SK-N-SH (cell line): ENCODE data around the gene ADNP2. TPM values are rescaled to one million over a fixed set of nuclear protein-coding genes. Genes with fewer than 3 reads are reported as not detected.

Experiments used
- CTCF ChIA-PET: fragments of 300-600, 350-600 bp; formaldehyde crosslinking; extraction: SDS; loops from one replicate; lab custom pipeline; 2021; lab: Yijun Ruan, JAX
- POLR2A ChIA-PET: fragments of 350-600 bp; sonication (Branson Sonifier 250); formaldehyde crosslinking; extraction: SDS; loops from one replicate; lab custom pipeline; 2020; ENCODE audit warnings: antibody characterized with exemption, inconsistent platforms; lab: Yijun Ruan, JAX
- DNase-seq: peaks from one replicate; pipeline ENCODE4 v3.0.0; 2012
- H2AFZ ChIP-seq: fragments of 200-600 bp; sonication (generic); 2 replicates; pipeline ENCODE4 v1.8.1; 2016; ENCODE audit warnings: antibody characterized with exemption, mild to moderate bottlenecking, low read depth
- H3F3A ChIP-seq: fragments of 200-600 bp; sonication (generic); replicated peaks from 2 replicates; pipeline ENCODE3; 2016; ENCODE audit warnings: antibody characterized with exemption, mild to moderate bottlenecking; ENCODE audit not compliant: insufficient read depth
- H3K27ac ChIP-seq, 2 experiments: fragments of 200-500 bp in 1 of 2; fragments of 200-600 bp in 1 of 2; sonication (Bioruptor generic) in 1 of 2; sonication (generic), shearing (Covaris generic) in 1 of 2; 2 replicates each; pipeline versions ENCODE4 v1.5.1 to v1.6.1; 2014 to 2016; ENCODE audit warnings: low read depth in 2 of 2, inconsistent platforms in 1 of 2, low read length in 1 of 2, mild to moderate bottlenecking in 1 of 2, mixed read lengths in 1 of 2
- H3K27me3 ChIP-seq: fragments of 200-600 bp; sonication (generic), shearing (Covaris generic); 2 replicates; pipeline ENCODE4 v1.6.1; 2016; ENCODE audit warnings: mixed run types; ENCODE audit not compliant: insufficient read depth
- H3K36me3 ChIP-seq, 2 experiments: fragments of 200-500 bp in 1 of 2; fragments of 200-600 bp in 1 of 2; sonication (Bioruptor generic) in 1 of 2; sonication (generic) in 1 of 2; replicated peaks in 1 of 2; 2 replicates each; pipeline versions ENCODE3 to v1.5.1; 2014 to 2016; ENCODE audit warnings: low read length in 1 of 2, mild to moderate bottlenecking in 1 of 2; ENCODE audit not compliant: insufficient read depth in 2 of 2, control insufficient read depth in 1 of 2
- H3K4me1 ChIP-seq, 2 experiments: fragments of 200-500 bp in 1 of 2; fragments of 200-600 bp in 1 of 2; sonication (Bioruptor generic) in 1 of 2; sonication (generic), shearing (Covaris generic) in 1 of 2; 2 replicates each; pipeline versions ENCODE4 v1.5.1 to v1.6.1; 2014 to 2016; ENCODE audit warnings: low read depth in 1 of 2, low read length in 1 of 2, mixed run types in 1 of 2; ENCODE audit not compliant: insufficient read depth in 2 of 2, control insufficient read depth in 1 of 2
- H3K4me2 ChIP-seq: fragments of 200-600 bp; sonication (generic), shearing (Covaris generic); 2 replicates; pipeline ENCODE4 v1.6.1; 2017; ENCODE audit warnings: mixed run types
- H3K4me3 ChIP-seq, 2 experiments: fragments of 200-500 bp in 1 of 2; fragments of 200-600 bp in 1 of 2; sonication (Bioruptor generic) in 1 of 2; sonication (generic), shearing (Covaris generic) in 1 of 2; 2 replicates each; pipeline versions ENCODE4 v1.5.1 to v1.8.1; 2014 to 2016; ENCODE audit warnings: low read depth in 2 of 2, inconsistent platforms in 1 of 2, low read length in 1 of 2, mild to moderate bottlenecking in 1 of 2, mixed read lengths in 1 of 2, moderate library complexity in 1 of 2
- H3K79me2 ChIP-seq: fragments of 200-600 bp; sonication (generic); 2 replicates; pipeline ENCODE4 v1.8.1; 2017; ENCODE audit warnings: mild to moderate bottlenecking; ENCODE audit not compliant: insufficient read depth
- H3K9ac ChIP-seq: fragments of 200-600 bp; sonication (generic); 2 replicates; pipeline ENCODE4 v1.6.1; 2017; ENCODE audit warnings: mixed run types
- H3K9me2 ChIP-seq: fragments of 200-600 bp; sonication (generic); 2 replicates; pipeline ENCODE4 v1.6.1; 2017; ENCODE audit warnings: mixed run types
- H3K9me3 ChIP-seq: fragments of 200-600 bp; sonication (generic); 2 replicates; pipeline ENCODE4 v1.6.1; 2017; ENCODE audit warnings: mixed run types, mild to moderate bottlenecking, moderate library complexity
- H4K20me1 ChIP-seq: fragments of 200-600 bp; sonication (generic); 2 replicates; pipeline ENCODE4 v1.6.1; 2017; ENCODE audit warnings: mild to moderate bottlenecking, mixed run types; ENCODE audit not compliant: insufficient read depth
- CHD2 ChIP-seq: fragments of 150-350 bp; IDR thresholded peaks from 2 replicates; pipeline ENCODE4 v1.6.1; 2018; ENCODE audit warnings: low read length; ENCODE audit not compliant: partially characterized antibody
- ELF1 ChIP-seq: IDR thresholded peaks from 2 replicates; pipeline ENCODE4 v1.4.0; 2012
- EP300 ChIP-seq, 2 experiments: IDR thresholded peaks; 2 replicates each; pipeline versions ENCODE4 v1.4.0 to v1.6.1; 2012; ENCODE audit warnings: borderline replicate concordance in 1 of 2, low read depth in 1 of 2, low read length in 1 of 2
- FOSL2 ChIP-seq: IDR thresholded peaks from 2 replicates; pipeline ENCODE4 v1.4.0; 2012; ENCODE audit warnings: low read depth, mild to moderate bottlenecking, moderate library complexity, borderline replicate concordance
- GATA2 ChIP-seq: sonication (generic); formaldehyde crosslinking; IDR thresholded peaks from 2 replicates; pipeline ENCODE4 v1.5.0; 2020; ENCODE audit warnings: mild to moderate bottlenecking, missing genetic modification reagents
- JUND ChIP-seq: IDR thresholded peaks from 2 replicates; pipeline ENCODE4 v1.4.0; 2012
- MAX ChIP-seq: IDR thresholded peaks from 2 replicates; pipeline ENCODE4 v1.4.0; 2012; ENCODE audit warnings: low read depth
- NFIC ChIP-seq: IDR thresholded peaks from 2 replicates; pipeline ENCODE4 v1.4.0; 2012; ENCODE audit warnings: borderline replicate concordance
- NRF1 ChIP-seq: IDR thresholded peaks from 2 replicates; pipeline ENCODE4 v1.6.1; 2012; ENCODE audit warnings: low read depth, mild to moderate bottlenecking, low read length
- PBX3 ChIP-seq: IDR thresholded peaks from 2 replicates; pipeline ENCODE4; 2012
- RAD21 ChIP-seq: IDR thresholded peaks from 2 replicates; pipeline ENCODE4 v1.6.1; 2012; ENCODE audit warnings: mild to moderate bottlenecking, low read length
- RCOR1 ChIP-seq: fragments of 150-350 bp; IDR thresholded peaks from 2 replicates; pipeline ENCODE4 v1.6.1; 2017; ENCODE audit warnings: antibody characterized with exemption, low read length
- RFX5 ChIP-seq: IDR thresholded peaks from 2 replicates; pipeline ENCODE4 v1.6.1; 2012; ENCODE audit warnings: mild to moderate bottlenecking, improper control_type of control experiment, low read length
- RXRA ChIP-seq: IDR thresholded peaks from 2 replicates; pipeline ENCODE4 v1.4.0; 2012; ENCODE audit warnings: low read depth, mild to moderate bottlenecking, borderline replicate concordance
- SIN3A ChIP-seq: IDR thresholded peaks from 2 replicates; pipeline ENCODE4 v1.6.1; 2012; ENCODE audit warnings: low read depth, mild to moderate bottlenecking, low read length, moderate library complexity, borderline replicate concordance
- TAF1 ChIP-seq: IDR thresholded peaks from 2 replicates; pipeline ENCODE4 v1.6.1; 2012; ENCODE audit warnings: low read depth, mild to moderate bottlenecking, low read length, moderate library complexity, borderline replicate concordance
- TCF12 ChIP-seq: IDR thresholded peaks from 2 replicates; pipeline ENCODE4 v1.4.0; 2012
- USF1 ChIP-seq: IDR thresholded peaks from 2 replicates; pipeline ENCODE4 v1.4.0; 2012; ENCODE audit warnings: low read depth, borderline replicate concordance
- USF2 ChIP-seq: fragments of 150-350 bp; IDR thresholded peaks from 2 replicates; pipeline ENCODE4 v1.6.1; 2017; ENCODE audit warnings: antibody characterized with exemption, low read length, low read depth, borderline replicate concordance
- ZBTB33 ChIP-seq: IDR thresholded peaks from 2 replicates; pipeline ENCODE4 v1.4.0; 2012; ENCODE audit warnings: low read depth, borderline replicate concordance
- WGBS: methylation state at CpG from one replicate; pipeline ENCODE4 v1.1.6; 2017; ENCODE audit warnings: low lambda C conversion rate; 5-methylcytosine and 5-hydroxymethylcytosine counted together
- polyA plus RNA-seq, 3 experiments: library from polyadenylated mRNA; depleted of rRNA; stranded (reverse); fragments of >200 nt; gene quantifications; 2 replicates each; pipeline ENCODE4 v1.2.3, GENCODE V29; 2012

ADNP2 gene
- polyA plus RNA-seq, 1 of the 3 experiments (the other 2 are of a cell fraction), result 4.3 TPM

- WGBS, result 78% methylated on average over 9 of the region's 10 CpGs
- H3K9me3 ChIP-seq, result no peaks in the 10 kb centered on the region
- no peak overlapping the region for H3K4me3 ChIP-seq
- H2AFZ ChIP-seq, result no peak overlapping the region
- no peaks in the 10 kb centered on the region for H3K9me2 ChIP-seq
- no peaks in the 10 kb centered on the region for H3K27me3 ChIP-seq
- no peak overlapping the region for H3K4me2 ChIP-seq
- peaks cover 0 to 3% of the 10 kb centered on the region in 2 experiments; a peak in 1 of 4 replicates for H3K4me1 ChIP-seq
- POLR2A ChIA-PET, result no interaction called here
- no peaks in the 10 kb centered on the region for H3K36me3 ChIP-seq
- no peak for DNase-seq
- no peak overlapping the region for H3K27ac ChIP-seq
- H3K9ac ChIP-seq, result no peak overlapping the region
- no peaks in the 10 kb centered on the region for H4K20me1 ChIP-seq
- H3K79me2 ChIP-seq, result no peaks in the 10 kb centered on the region
- CTCF ChIA-PET, result interaction anchor here (0.7 to 3.3 kb wide), 2 partner anchors 9 to 19 kb away, joined by 3 to 16 read pairs; no protein-coding TSS in a partner anchor
- TF ChIP-seq PBX3 (no peak), JUND (no peak), ZBTB33 (no peak), NRF1 (no peak), TAF1 (no peak), CHD2 (no peak), GATA2 (no peak), NFIC (no peak), USF2 (no peak), SIN3A (no peak), FOSL2 (no peak), EP300 (IDR thresholded peaks at IDR 0.05; ENCODE audit: borderline replicate concordance in 1 of 2, low read depth in 1 of 2, low read length in 1 of 2) (no peak), TCF12 (no peak), RXRA (no peak), MAX (no peak), RAD21 (no peak), USF1 (no peak), ELF1 (no peak), RFX5 (no peak), RCOR1 (no peak)
- H3F3A ChIP-seq, result no peaks in the 10 kb centered on the region
Observed at GRCh38 chr18:80166240-80166639, 57.2 kb downstream of the ADNP2 start.
